Rectal smooth muscle tissue (tissue), 1 donor: ENCODE results near the gene AP2A1.
A peak's percentile ranks its signal among the peaks of the same experiment; 100 is the strongest.

Source experiments
- H3K27ac ChIP-seq: one replicate; pipeline ENCODE4 v1.7.0; 2013; ENCODE audit warnings: low read depth, low read length, inconsistent platforms
- H3K27me3 ChIP-seq: one replicate; pipeline ENCODE4 v1.7.0; 2013; ENCODE audit warnings: low read length; ENCODE audit not compliant: control insufficient read depth, insufficient read depth
- H3K36me3 ChIP-seq: one replicate; pipeline ENCODE4 v1.7.0; 2013; ENCODE audit warnings: low read length; ENCODE audit not compliant: control insufficient read depth, insufficient read depth
- H3K4me1 ChIP-seq: one replicate; pipeline ENCODE4 v1.7.0; 2013; ENCODE audit warnings: low read length; ENCODE audit not compliant: control insufficient read depth, insufficient read depth
- H3K4me3 ChIP-seq: one replicate; pipeline ENCODE4 v1.7.0; 2013; ENCODE audit warnings: low read length
- H3K9ac ChIP-seq: one replicate; pipeline ENCODE4 v1.7.0; 2013; ENCODE audit warnings: low read length

AP2A1 gene

DNA sequence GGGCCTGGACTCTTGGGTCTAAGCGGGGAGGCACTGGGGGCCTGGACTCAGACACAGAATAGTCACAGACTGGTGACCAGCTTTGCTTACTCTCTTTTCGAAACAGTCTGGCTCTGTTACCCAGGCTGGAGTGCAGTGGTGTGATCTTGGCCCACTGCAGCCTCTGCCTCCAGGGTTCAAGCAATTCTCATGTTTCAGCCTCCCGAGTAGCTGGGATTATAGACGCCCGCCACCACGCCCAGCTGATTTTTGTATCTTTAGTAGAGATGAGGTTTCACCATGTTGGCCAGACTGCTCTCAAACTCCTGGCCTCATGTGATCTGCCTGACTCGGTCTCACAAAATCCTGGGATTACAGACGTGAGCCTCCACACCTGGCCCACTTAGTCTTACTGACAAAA is 62.4 kb downstream of the AP2A1 start:
- no peaks in the 10 kb centered on the region for H3K4me1 ChIP-seq
- no peak overlapping the region for H3K9ac ChIP-seq
- H3K27ac ChIP-seq: no peak overlapping the region
- peaks cover 47% of the 10 kb centered on the region for H3K36me3 ChIP-seq
- H3K27me3 ChIP-seq: no peaks in the 10 kb centered on the region
- H3K4me3 ChIP-seq: no peak overlapping the region

GRCh38 chr19:49829721-49830120 is 62.9 kb downstream of the AP2A1 start:
- Histone ChIP-seq H3K9ac (no peak overlapping the region), H3K4me3 (no peak overlapping the region), H3K27me3 (no peaks in the 10 kb centered on the region), H3K36me3 (peaks cover 50% of the 10 kb centered on the region), H3K27ac (no peak overlapping the region), H3K4me1 (no peaks in the 10 kb centered on the region)

DNA sequence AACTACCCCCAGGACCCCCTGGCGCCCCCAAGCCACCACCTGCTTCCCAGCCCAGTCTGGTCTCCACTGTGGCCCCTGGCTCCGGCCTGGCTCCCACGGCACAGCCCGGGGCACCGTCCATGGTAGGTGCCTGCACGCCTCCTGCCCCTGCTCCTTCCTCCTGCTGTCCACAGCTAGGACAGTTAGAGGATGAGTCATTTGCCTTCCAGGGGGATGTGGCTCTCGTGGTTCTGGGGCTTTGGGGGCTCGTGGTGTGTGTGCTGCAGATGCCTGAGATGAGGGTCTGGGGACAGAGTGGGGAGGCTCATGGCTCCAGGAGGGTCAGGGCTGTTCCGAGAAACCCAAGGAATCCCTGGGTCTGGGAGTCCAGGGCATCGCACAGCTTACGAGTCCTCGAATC is 64.0 kb downstream of the AP2A1 start:
- Histone ChIP-seq H3K27ac (no peak overlapping the region), H3K4me1 (no peaks in the 10 kb centered on the region), H3K27me3 (no peaks in the 10 kb centered on the region), H3K36me3 (peaks cover 54% of the 10 kb centered on the region), H3K9ac (no peak overlapping the region), H3K4me3 (no peak overlapping the region)

GRCh38 chr19:49831592-49831991 is 64.8 kb downstream of the AP2A1 start:
- no peak overlapping the region for H3K4me3 ChIP-seq
- H3K4me1 ChIP-seq: no peaks in the 10 kb centered on the region
- no peaks in the 10 kb centered on the region for H3K27me3 ChIP-seq
- H3K27ac ChIP-seq: no peak overlapping the region
- peaks cover 57% of the 10 kb centered on the region for H3K36me3 ChIP-seq
- H3K9ac ChIP-seq: no peak overlapping the region

DNA sequence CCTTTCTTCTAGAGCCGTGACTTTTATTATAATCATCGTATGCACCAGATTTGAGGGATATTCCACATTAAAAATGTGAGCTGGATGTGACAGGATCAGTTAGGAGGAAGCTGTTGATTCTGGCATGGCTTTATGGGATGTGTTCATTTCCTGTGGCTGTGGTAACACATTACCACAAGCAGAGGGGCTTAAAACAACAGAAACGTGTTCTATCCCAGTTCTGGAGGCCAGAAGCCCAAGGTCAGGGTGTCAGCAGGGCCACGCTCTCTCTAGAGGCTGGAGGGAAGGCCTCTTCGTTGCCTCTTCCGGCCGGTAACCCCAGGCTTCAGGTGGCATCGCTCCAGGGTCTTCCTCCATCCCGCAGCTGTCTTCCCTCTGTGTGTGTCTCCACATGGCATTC is 65.8 kb downstream of the AP2A1 start:
- no peaks in the 10 kb centered on the region for H3K4me1 ChIP-seq
- H3K4me3 ChIP-seq: no peak overlapping the region
- H3K36me3 ChIP-seq: peaks cover 56% of the 10 kb centered on the region
- H3K27me3 ChIP-seq: no peaks in the 10 kb centered on the region
- no peak overlapping the region for H3K27ac ChIP-seq
- H3K9ac ChIP-seq: no peak overlapping the region

DNA sequence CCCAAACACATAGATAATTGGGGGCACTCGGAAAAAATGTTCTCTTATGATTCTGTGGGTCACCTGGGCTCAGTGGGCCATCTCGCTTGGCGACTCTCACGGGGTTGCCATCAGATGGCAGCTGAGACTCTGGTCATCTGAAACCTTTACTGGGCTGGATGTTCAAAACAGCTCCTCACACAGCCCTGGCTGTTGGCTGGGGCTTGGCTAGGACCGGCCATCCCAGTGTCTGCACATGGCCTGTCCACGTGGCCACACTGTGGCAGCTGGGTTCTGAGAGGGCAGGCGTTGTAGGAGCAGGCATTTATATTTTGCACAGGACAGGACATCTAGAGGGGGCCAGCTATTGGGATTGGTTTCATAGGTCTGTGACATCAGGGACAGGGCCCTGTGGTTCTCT is 66.8 kb downstream of the AP2A1 start:
- no peak overlapping the region for H3K9ac ChIP-seq
- H3K36me3 ChIP-seq: peaks cover 60% of the 10 kb centered on the region
- no peak overlapping the region for H3K4me3 ChIP-seq
- H3K4me1 ChIP-seq: no peaks in the 10 kb centered on the region
- no peak overlapping the region for H3K27ac ChIP-seq
- H3K27me3 ChIP-seq: no peaks in the 10 kb centered on the region

GRCh38 chr19:49835562-49835961 is 68.8 kb downstream of the AP2A1 start:
- Histone ChIP-seq H3K4me3 (no peak overlapping the region), H3K27me3 (no peaks in the 10 kb centered on the region), H3K36me3 (peaks cover 54% of the 10 kb centered on the region), H3K27ac (no peak overlapping the region), H3K9ac (no peak overlapping the region), H3K4me1 (no peaks in the 10 kb centered on the region)

- Histone ChIP-seq H3K4me3 (no peak overlapping the region), H3K9ac (no peak overlapping the region), H3K36me3 (peaks cover 56% of the 10 kb centered on the region), H3K4me1 (no peaks in the 10 kb centered on the region), H3K27ac (no peak overlapping the region), H3K27me3 (no peaks in the 10 kb centered on the region)
Measured at GRCh38 chr19:49836176-49837008, 69.6 kb downstream of the AP2A1 start.

- Histone ChIP-seq H3K4me3 (no peak overlapping the region), H3K27me3 (no peaks in the 10 kb centered on the region), H3K27ac (no peak overlapping the region), H3K36me3 (peaks cover 53% of the 10 kb centered on the region), H3K4me1 (no peaks in the 10 kb centered on the region), H3K9ac (no peak overlapping the region)
Measured at GRCh38 chr19:49837009-49837310, 70.2 kb downstream of the AP2A1 start.

DNA sequence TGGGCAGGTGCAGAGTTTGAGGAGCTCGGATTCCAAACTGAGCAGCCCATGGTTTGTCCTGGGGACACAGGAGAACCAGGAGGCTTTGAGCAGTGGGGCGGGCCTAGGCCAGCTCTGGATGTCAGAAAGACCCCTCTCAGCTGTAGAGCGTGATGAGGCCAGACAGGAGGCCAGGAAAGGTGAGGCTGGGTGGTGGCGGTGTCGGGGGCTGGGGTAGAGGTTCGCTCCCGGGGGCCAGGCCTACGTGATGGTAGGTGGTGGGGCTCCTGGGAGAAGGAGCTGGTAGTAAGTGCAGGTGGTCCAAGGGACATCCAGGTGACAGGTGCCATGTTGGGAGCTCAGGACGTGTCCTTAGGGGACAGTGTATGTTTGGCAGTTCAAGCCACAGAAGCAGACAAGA is 70.6 kb downstream of the AP2A1 start:
- H3K4me1 ChIP-seq: no peaks in the 10 kb centered on the region

GRCh38 chr19:49838885-49839588 is 72.2 kb downstream of the AP2A1 start:
- Histone ChIP-seq H3K36me3 (peaks cover 36% of the 10 kb centered on the region), H3K4me3 (no peak overlapping the region), H3K27ac (peak overlapping the region; percentile 72), H3K27me3 (no peaks in the 10 kb centered on the region), H3K4me1 (no peaks in the 10 kb centered on the region), H3K9ac (no peak overlapping the region)

More for the DNA sequence above, 70.6 kb downstream of the AP2A1 start:
- no peak overlapping the region for H3K4me3 ChIP-seq
- H3K36me3 ChIP-seq: peaks cover 49% of the 10 kb centered on the region
- no peaks in the 10 kb centered on the region for H3K27me3 ChIP-seq
- H3K27ac ChIP-seq: no peak overlapping the region
- no peak overlapping the region for H3K9ac ChIP-seq

GRCh38 chr19:49839713-49840112 is 72.9 kb downstream of the AP2A1 start:
- Histone ChIP-seq H3K36me3 (peaks cover 29% of the 10 kb centered on the region), H3K4me1 (no peaks in the 10 kb centered on the region), H3K27me3 (no peaks in the 10 kb centered on the region), H3K9ac (no peak overlapping the region), H3K27ac (peak overlapping the region; percentile 72), H3K4me3 (no peak overlapping the region)

- Histone ChIP-seq H3K4me1 (no peaks in the 10 kb centered on the region), H3K9ac (no peak overlapping the region), H3K36me3 (peaks cover 24% of the 10 kb centered on the region), H3K27ac (no peak overlapping the region), H3K27me3 (no peaks in the 10 kb centered on the region), H3K4me3 (no peak overlapping the region)
Measured at GRCh38 chr19:49840321-49840720, 73.5 kb downstream of the AP2A1 start.
